H9 (cell line): ENCODE data around the gene ELAC1. TPM values are rescaled to one million over a fixed set of nuclear protein-coding genes. Genes with fewer than 3 reads are reported as not detected.

Experiments used
- DNase-seq: peaks from one replicate; pipeline ENCODE4 v3.0.0-alpha.2; 2017
- H2AFZ ChIP-seq: one replicate; pipeline ENCODE4 v1.6.1; 2013; ENCODE audit warnings: mild to moderate bottlenecking, low read length, control low read depth, moderate library complexity
- H2AK5ac ChIP-seq: 2 replicates; pipeline ENCODE4 v1.6.1; 2013; ENCODE audit warnings: low read length, control low read depth, mixed read lengths; ENCODE audit not compliant: insufficient read length
- H2BK120ac ChIP-seq: one replicate; pipeline ENCODE4 v1.6.1; 2013; ENCODE audit warnings: low read depth, mild to moderate bottlenecking, low read length, control low read depth, inconsistent platforms; ENCODE audit not compliant: poor library complexity, severe bottlenecking
- H2BK12ac ChIP-seq: 2 replicates; pipeline ENCODE4 v1.6.1; 2013; ENCODE audit warnings: low read length, control low read depth, mixed read lengths, low read depth; ENCODE audit not compliant: insufficient read length
- H2BK15ac ChIP-seq: 2 replicates; pipeline ENCODE4 v1.6.1; 2013; ENCODE audit warnings: low read depth, low read length, control low read depth
- H2BK20ac ChIP-seq: one replicate; pipeline ENCODE4 v1.6.1; 2013; ENCODE audit warnings: low read depth, mild to moderate bottlenecking, low read length, control low read depth, inconsistent platforms; ENCODE audit not compliant: poor library complexity, severe bottlenecking
- H2BK5ac ChIP-seq: 2 replicates; pipeline ENCODE4 v1.6.1; 2013; ENCODE audit warnings: low read length, control low read depth, mixed read lengths; ENCODE audit not compliant: insufficient read length
- H3K14ac ChIP-seq: 2 replicates; pipeline ENCODE4 v1.6.1; 2013; ENCODE audit warnings: low read length, control low read depth; ENCODE audit not compliant: insufficient read depth
- H3K18ac ChIP-seq: 2 replicates; pipeline ENCODE4 v1.6.1; 2013; ENCODE audit warnings: low read depth, mild to moderate bottlenecking, mixed read lengths, low read length, control low read depth; ENCODE audit not compliant: insufficient read length
- H3K23ac ChIP-seq: 2 replicates; pipeline ENCODE4 v1.6.1; 2013; ENCODE audit warnings: low read length, control low read depth, mixed read lengths, low read depth; ENCODE audit not compliant: insufficient read length
- H3K23me2 ChIP-seq: 2 replicates; pipeline ENCODE4 v1.6.1; 2013; ENCODE audit warnings: low read depth, mild to moderate bottlenecking, mixed read lengths, low read length, control low read depth; ENCODE audit not compliant: insufficient read length, poor library complexity, severe bottlenecking
- H3K27ac ChIP-seq: 2 replicates; pipeline ENCODE4 v1.5.1; 2013; ENCODE audit warnings: low read length, control low read depth, mixed read lengths, low read depth; ENCODE audit not compliant: insufficient read length
- H3K27me3 ChIP-seq: 2 replicates; pipeline ENCODE4 v1.6.1; 2013; ENCODE audit warnings: low read length, control low read depth, inconsistent platforms; ENCODE audit not compliant: insufficient read depth
- H3K4ac ChIP-seq: 2 replicates; pipeline ENCODE4 v1.6.1; 2013; ENCODE audit warnings: low read depth, mild to moderate bottlenecking, control low read depth, inconsistent platforms, low read length, moderate library complexity
- H3K4me1 ChIP-seq: 2 replicates; pipeline ENCODE4 v1.6.1; 2013; ENCODE audit warnings: low read length, control low read depth, inconsistent platforms; ENCODE audit not compliant: insufficient read depth
- H3K4me2 ChIP-seq: 2 replicates; pipeline ENCODE4 v1.6.1; 2013; ENCODE audit warnings: low read length, control low read depth, mixed read lengths; ENCODE audit not compliant: insufficient read length, insufficient read depth
- H3K56ac ChIP-seq: 2 replicates; pipeline ENCODE4 v1.6.1; 2013; ENCODE audit warnings: low read depth, mild to moderate bottlenecking, mixed read lengths, low read length, control low read depth; ENCODE audit not compliant: insufficient read length
- H3K79me1 ChIP-seq: 2 replicates; pipeline ENCODE4 v1.6.1; 2013; ENCODE audit warnings: low read depth, mild to moderate bottlenecking, moderate library complexity, low read length, control low read depth, inconsistent platforms; ENCODE audit not compliant: insufficient read depth, poor library complexity, severe bottlenecking
- H3K79me2 ChIP-seq: 2 replicates; pipeline ENCODE4 v1.6.1; 2013; ENCODE audit warnings: low read length, control low read depth, inconsistent platforms; ENCODE audit not compliant: insufficient read depth
- H3K9ac ChIP-seq: 2 replicates; pipeline ENCODE4 v1.6.1; 2013; ENCODE audit warnings: low read length, control low read depth, mixed read lengths; ENCODE audit not compliant: insufficient read length; ENCODE audit errors: extremely low read depth
- H3K9me3 ChIP-seq: one replicate; pipeline ENCODE4 v1.6.1; 2013; ENCODE audit warnings: low read depth, low read length, inconsistent platforms; ENCODE audit not compliant: control insufficient read depth
- H3T11ph ChIP-seq: one replicate; pipeline ENCODE4 v1.6.1; 2013; ENCODE audit warnings: mild to moderate bottlenecking, low read length, control low read depth, inconsistent platforms
- H4K20me1 ChIP-seq: one replicate; pipeline ENCODE4 v1.6.1; 2013; ENCODE audit not compliant: control insufficient read depth, insufficient read length, insufficient read depth
- H4K5ac ChIP-seq: 2 replicates; pipeline ENCODE4 v1.6.1; 2013; ENCODE audit warnings: low read depth, mild to moderate bottlenecking, mixed read lengths, low read length, control low read depth; ENCODE audit not compliant: insufficient read length
- H4K8ac ChIP-seq: replicated peaks from 2 replicates; pipeline ENCODE4 v1.6.1; 2013; ENCODE audit warnings: low read length, control low read depth, mixed read lengths, low read depth; ENCODE audit not compliant: insufficient read length
- H4K91ac ChIP-seq: 2 replicates; pipeline ENCODE4 v1.6.1; 2013; ENCODE audit warnings: low read depth, mild to moderate bottlenecking, moderate library complexity, mixed read lengths, low read length, control low read depth; ENCODE audit not compliant: insufficient read length
- H3K27ac Mint-ChIP-seq, 3 experiments: 2 replicates in 2 of 3; 3 replicates in 1 of 3; pipeline ENCODE4 v1.8.0; 2020 to 2021; ENCODE audit warnings: mixed read lengths in 3 of 3, mild to moderate bottlenecking in 1 of 3, moderate library complexity in 1 of 3
- H3K27me3 Mint-ChIP-seq: 2 replicates; pipeline ENCODE4 v1.8.0; 2021; ENCODE audit warnings: low read depth, mild to moderate bottlenecking, moderate library complexity, mixed read lengths
- H3K36me3 Mint-ChIP-seq, 3 experiments: 2 replicates in 2 of 3; 3 replicates in 1 of 3; pipeline ENCODE4 v1.8.0; 2020 to 2021; ENCODE audit warnings: low read depth in 3 of 3, mixed read lengths in 3 of 3; ENCODE audit not compliant: insufficient read depth in 1 of 3
- H3K4me1 Mint-ChIP-seq, 2 experiments: 2 replicates each; pipeline ENCODE4 v1.8.0; 2020; ENCODE audit warnings: mixed read lengths in 2 of 2
- H3K4me3 Mint-ChIP-seq, 2 experiments: 2 replicates in 1 of 2; 3 replicates in 1 of 2; pipeline ENCODE4 v1.8.0; 2020 to 2021; ENCODE audit warnings: mild to moderate bottlenecking in 2 of 2, mixed read lengths in 2 of 2, moderate library complexity in 1 of 2
- H3K9me3 Mint-ChIP-seq, 2 experiments: 2 replicates in 1 of 2; 3 replicates in 1 of 2; pipeline ENCODE4 v1.8.0; 2020; ENCODE audit warnings: mild to moderate bottlenecking in 2 of 2, mixed read lengths in 2 of 2, moderate library complexity in 1 of 2
- WGBS: extraction: QIAGEN DNeasy Blood & Tissue Kit; methylation state at CpG from one replicate; pipeline ENCODE4 v1.1.7; 2013; ENCODE audit warnings: missing lambda C conversion rate, low lambda C conversion rate, mixed read lengths; ENCODE audit not compliant: insufficient read length; ENCODE audit errors: extremely low coverage; 5-methylcytosine and 5-hydroxymethylcytosine counted together
- total RNA-seq: library from RNA; stranded (reverse); gene quantifications from 2 replicates; pipeline ENCODE4 v1.2.1, GENCODE V29; 2021
- TF ChIP-seq, protein P1 (sequence below): fragments of 200-600 bp; sonication (generic); conservative IDR thresholded peaks from 3 replicates; pipeline ENCODE4 v1.8.0; 2021; ENCODE audit warnings: antibody characterized with exemption, mild to moderate bottlenecking

Gene ELAC1
- total RNA-seq, 1 experiment from 2014 or later, result 5.7 TPM

DNA sequence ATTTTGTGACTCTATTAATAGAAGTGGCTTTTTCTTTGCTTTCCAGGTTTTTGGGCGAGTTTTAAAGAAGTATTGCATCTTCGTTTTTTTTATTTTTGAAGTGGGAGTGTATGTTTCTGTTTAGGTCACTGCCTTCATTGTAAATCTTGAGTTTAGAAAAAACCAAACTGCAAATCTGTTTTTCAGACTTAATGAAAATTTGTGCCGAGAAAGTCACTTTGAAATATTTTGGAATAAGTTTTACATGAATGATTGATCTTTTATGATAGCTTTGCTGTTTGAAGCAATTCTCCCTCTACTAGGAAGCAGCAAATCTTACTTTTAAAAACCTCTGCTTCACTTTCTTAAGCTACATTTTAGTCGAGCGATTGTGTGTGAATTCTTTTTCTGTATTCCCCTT lies 64.4 kb downstream of the ELAC1 start:
- no peak overlapping the region for H3K4ac ChIP-seq
- peaks cover 3% of the 10 kb centered on the region for H3K4me1 ChIP-seq
- peak overlapping the region; percentile 35 for H3K9ac ChIP-seq
- no peak overlapping the region for H4K5ac ChIP-seq
- TF ChIP-seq, protein P1, sequence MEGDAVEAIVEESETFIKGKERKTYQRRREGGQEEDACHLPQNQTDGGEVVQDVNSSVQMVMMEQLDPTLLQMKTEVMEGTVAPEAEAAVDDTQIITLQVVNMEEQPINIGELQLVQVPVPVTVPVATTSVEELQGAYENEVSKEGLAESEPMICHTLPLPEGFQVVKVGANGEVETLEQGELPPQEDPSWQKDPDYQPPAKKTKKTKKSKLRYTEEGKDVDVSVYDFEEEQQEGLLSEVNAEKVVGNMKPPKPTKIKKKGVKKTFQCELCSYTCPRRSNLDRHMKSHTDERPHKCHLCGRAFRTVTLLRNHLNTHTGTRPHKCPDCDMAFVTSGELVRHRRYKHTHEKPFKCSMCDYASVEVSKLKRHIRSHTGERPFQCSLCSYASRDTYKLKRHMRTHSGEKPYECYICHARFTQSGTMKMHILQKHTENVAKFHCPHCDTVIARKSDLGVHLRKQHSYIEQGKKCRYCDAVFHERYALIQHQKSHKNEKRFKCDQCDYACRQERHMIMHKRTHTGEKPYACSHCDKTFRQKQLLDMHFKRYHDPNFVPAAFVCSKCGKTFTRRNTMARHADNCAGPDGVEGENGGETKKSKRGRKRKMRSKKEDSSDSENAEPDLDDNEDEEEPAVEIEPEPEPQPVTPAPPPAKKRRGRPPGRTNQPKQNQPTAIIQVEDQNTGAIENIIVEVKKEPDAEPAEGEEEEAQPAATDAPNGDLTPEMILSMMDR, result no peak
- no peak overlapping the region for H2BK5ac ChIP-seq
- no peak overlapping the region for H2BK15ac ChIP-seq
- H3K79me1 ChIP-seq, result no peaks in the 10 kb centered on the region
- no peak overlapping the region for H3K14ac ChIP-seq
- no peaks in the 10 kb centered on the region for H3K9me3 ChIP-seq
- Mint-ChIP-seq H3K36me3 (peaks cover 8 to 33% (median 16%) of the 10 kb centered on the region in 3 experiments; a peak in 6 of 7 replicates), H3K27ac (peak overlapping the region; percentile 6 to 86 (median 63); a peak in 6 of 7 replicates), H3K4me1 (peaks cover 51 to 66% of the 10 kb centered on the region in 2 experiments), H3K4me3 (peak overlapping the region; percentile 88 to 98), H3K9me3 (no peaks in the 10 kb centered on the region), H3K27me3 (no peaks in the 10 kb centered on the region)
- no peak overlapping the region for H4K8ac ChIP-seq
- H3T11ph ChIP-seq, result no peak overlapping the region
- H3K27ac ChIP-seq, result no peak overlapping the region
- H3K79me2 ChIP-seq, result peaks cover 49% of the 10 kb centered on the region
- H3K4me2 ChIP-seq, result peak overlapping the region; percentile 5
- no peak for DNase-seq
- H3K18ac ChIP-seq, result no peak overlapping the region
- no CpG with 5 or more reads among the region's 5 CpGs for WGBS
- H4K20me1 ChIP-seq, result no peaks in the 10 kb centered on the region
- H2AFZ ChIP-seq, result no peak overlapping the region
- H3K27me3 ChIP-seq, result no peaks in the 10 kb centered on the region
- no peak overlapping the region for H2BK20ac ChIP-seq
- H4K91ac ChIP-seq, result no peak overlapping the region
- H2BK12ac ChIP-seq, result no peak overlapping the region
- H3K23ac ChIP-seq, result no peak overlapping the region
- H3K56ac ChIP-seq, result no peak overlapping the region
- no peak overlapping the region for H2BK120ac ChIP-seq
- no peak overlapping the region for H2AK5ac ChIP-seq
- H3K23me2 ChIP-seq, result peaks cover 7% of the 10 kb centered on the region
